ENCODE results near the gene LONP2.

- no peak for TF ChIP-seq EZH2 (optimal IDR thresholded peaks at IDR 0.05; ENCODE audit: low read depth, low read length)
- no peak for TF ChIP-seq CTCF (IDR thresholded peaks at IDR 0.05; ENCODE audit: low read length)
Observed at GRCh38 chr16:48367441-48368049, 123.4 kb downstream of the LONP2 start.
